ENCODE results near the gene MAPK8.

Gene MAPK8

GRCh38 chr10:48462482-48463020, 156.1 kb downstream of the MAPK8 start:
- no peak for DNase-seq (ENCODE audit: low read depth in 2 of 2)

GRCh38 chr10:48463318-48464003, 157.0 kb downstream of the MAPK8 start:
- no peak for DNase-seq (ENCODE audit: low read depth in 2 of 2)

GRCh38 chr10:48464121-48464870, 157.8 kb downstream of the MAPK8 start:
- no peak for DNase-seq (ENCODE audit: low read depth in 2 of 2)

GRCh38 chr10:48464871-48465736, 158.6 kb downstream of the MAPK8 start:
- no peak for DNase-seq (ENCODE audit: low read depth in 2 of 2)

GRCh38 chr10:48465860-48466521, 159.5 kb downstream of the MAPK8 start:
- no peak for DNase-seq (ENCODE audit: low read depth in 2 of 2)

GRCh38 chr10:48466611-48467240, 160.2 kb downstream of the MAPK8 start:
- no peak for DNase-seq (ENCODE audit: low read depth in 2 of 2)

GRCh38 chr10:48467669-48468068, 161.2 kb downstream of the MAPK8 start:
- DNase-seq (ENCODE audit: low read depth in 2 of 2), result no peak

- DNase-seq (ENCODE audit: low read depth in 2 of 2), result no peak
These were observed 161.8 kb downstream of the MAPK8 start for GRCh38 chr10:48468130-48468790.

GRCh38 chr10:48468866-48469511, 162.5 kb downstream of the MAPK8 start:
- no peak for DNase-seq (ENCODE audit: low read depth in 2 of 2)

GRCh38 chr10:48469516-48470020, 163.1 kb downstream of the MAPK8 start:
- no peak for DNase-seq (ENCODE audit: low read depth in 2 of 2)

GRCh38 chr10:48470115-48470892, 163.8 kb downstream of the MAPK8 start:
- DNase-seq (ENCODE audit: low read depth in 2 of 2), result no peak

- DNase-seq (ENCODE audit: low read depth in 2 of 2), result no peak
These were observed 164.7 kb downstream of the MAPK8 start for GRCh38 chr10:48470893-48471805.

- DNase-seq (ENCODE audit: low read depth in 2 of 2), result no peak
These were observed 166.1 kb downstream of the MAPK8 start for GRCh38 chr10:48472501-48473069.

- DNase-seq (ENCODE audit: low read depth in 2 of 2), result no peak
These were observed 167.2 kb downstream of the MAPK8 start for GRCh38 chr10:48473704-48474103.

GRCh38 chr10:48474765-48475365, 168.4 kb downstream of the MAPK8 start:
- DNase-seq (ENCODE audit: low read depth in 2 of 2), result no peak

GRCh38 chr10:48475943-48476278, 169.4 kb downstream of the MAPK8 start:
- DNase-seq (ENCODE audit: low read depth in 2 of 2), result no peak

- no peak for DNase-seq (ENCODE audit: low read depth in 2 of 2)
These were observed 170.0 kb downstream of the MAPK8 start for GRCh38 chr10:48476279-48476982.

Data from stimulated activated CD8-positive, alpha-beta memory T cell treated with anti-CD3 and anti-CD28 coated beads, Interleukin-15, amount 100 ng/mL, for 4 hours (primary cell).